Stimulated activated CD4-positive, alpha-beta T cell treated with anti-CD3 and anti-CD28 coated beads, TNF-alpha, amount 100 ng/mL, for 48 hours (primary cell): ENCODE measurements around the gene GRIK5.
A peak's percentile ranks its signal among the peaks of the same experiment; 100 is the strongest.

ENCODE experiments used
- DNase-seq, 3 donors: peaks; one replicate each; pipeline ENCODE4 v3.0.0-alpha.2; 2020; ENCODE audit warnings: low read depth in 3 of 3

GRIK5 gene

DNA sequence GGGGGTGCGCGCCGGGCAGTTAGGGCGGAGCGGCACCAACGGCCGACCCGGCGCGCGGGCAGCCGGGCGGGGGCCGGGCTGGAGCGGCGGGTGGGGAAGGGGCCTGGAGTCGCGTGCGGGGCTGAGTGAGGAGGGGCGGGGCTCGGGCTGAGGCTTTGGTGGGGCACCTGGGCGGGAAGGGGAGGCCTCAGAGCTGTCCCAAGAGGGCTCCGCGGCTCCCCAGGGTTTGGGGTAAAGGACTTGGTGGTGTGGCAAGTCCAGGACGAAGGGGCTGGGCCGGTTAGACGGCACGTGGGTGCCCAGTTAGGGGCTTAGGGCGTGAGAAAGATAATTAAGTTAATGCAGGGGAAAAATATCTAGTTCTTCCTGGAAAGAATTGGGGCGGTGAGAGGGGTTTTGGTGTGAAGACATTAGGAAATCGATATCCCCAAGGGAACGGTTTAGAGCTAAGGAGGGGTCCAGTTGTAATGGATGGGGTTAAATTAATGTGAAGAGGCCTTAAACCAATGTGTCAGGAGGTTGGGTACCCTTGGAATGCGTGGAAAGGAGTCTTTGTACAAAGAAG lies 6.5 kb upstream of the GRIK5 start:
- DNase-seq = peak in 1 of 3 donors; percentile 38

DNA sequence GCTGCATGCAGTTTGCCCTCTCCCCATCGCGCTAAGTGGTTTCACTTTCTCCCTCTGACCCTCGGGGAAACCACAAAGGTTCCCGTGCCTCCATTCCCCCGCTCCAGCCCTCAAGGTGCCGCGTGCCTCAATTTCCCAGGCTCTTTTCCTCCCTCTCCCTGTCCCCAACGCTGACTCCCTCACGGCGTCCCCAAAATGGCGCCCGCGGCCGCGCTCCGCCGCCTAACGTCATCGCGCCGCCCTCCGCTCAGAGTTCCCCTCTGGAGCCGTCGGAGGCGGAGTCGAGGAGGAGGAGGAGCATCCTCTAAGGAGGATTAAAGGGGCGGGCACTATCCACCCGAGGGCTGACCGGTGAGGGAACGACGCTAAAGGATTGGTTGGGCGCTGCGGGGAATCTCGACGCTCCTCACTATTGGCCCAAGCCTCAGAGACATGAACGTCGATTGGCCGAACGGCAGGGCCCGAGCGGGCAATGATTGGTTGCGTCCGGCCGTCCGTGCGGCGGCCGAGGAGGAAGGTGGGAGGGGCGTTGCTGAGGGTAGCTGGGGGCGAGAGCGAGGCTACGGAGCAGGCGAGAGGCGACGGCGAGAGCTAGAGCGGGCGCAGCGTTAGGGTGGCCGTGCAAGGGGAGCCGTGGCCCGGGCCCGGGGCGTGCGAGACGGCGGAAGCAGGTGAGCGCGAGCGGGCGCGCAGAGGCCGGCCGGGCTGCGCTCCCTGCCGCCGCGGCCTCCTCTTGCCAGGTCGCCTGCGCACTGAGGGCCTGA lies 5.8 kb upstream of the GRIK5 start, which contains the start of gene ZNF574:
Gene ZNF574 (plus strand): TSS at position 551 of the 764 bp plus-strand sequence. CDS start 2,441 bp downstream, outside the sequence.
- peak; percentile 96 to 98 (median 97) for DNase-seq

DNA sequence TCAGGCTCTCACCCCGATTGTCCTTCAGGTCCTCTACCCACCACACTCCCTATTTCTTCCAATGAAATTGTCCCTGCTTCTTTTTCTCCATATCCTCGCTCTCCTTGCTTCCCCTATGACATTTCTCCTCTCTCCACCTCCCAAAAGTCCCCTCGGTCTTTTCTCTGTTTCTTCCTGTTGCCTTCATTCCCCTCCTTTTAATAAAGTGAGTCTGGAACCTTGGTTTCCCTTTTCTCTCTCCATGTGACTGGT lies 5.3 kb upstream of the GRIK5 start:
- DNase-seq = no peak

DNA sequence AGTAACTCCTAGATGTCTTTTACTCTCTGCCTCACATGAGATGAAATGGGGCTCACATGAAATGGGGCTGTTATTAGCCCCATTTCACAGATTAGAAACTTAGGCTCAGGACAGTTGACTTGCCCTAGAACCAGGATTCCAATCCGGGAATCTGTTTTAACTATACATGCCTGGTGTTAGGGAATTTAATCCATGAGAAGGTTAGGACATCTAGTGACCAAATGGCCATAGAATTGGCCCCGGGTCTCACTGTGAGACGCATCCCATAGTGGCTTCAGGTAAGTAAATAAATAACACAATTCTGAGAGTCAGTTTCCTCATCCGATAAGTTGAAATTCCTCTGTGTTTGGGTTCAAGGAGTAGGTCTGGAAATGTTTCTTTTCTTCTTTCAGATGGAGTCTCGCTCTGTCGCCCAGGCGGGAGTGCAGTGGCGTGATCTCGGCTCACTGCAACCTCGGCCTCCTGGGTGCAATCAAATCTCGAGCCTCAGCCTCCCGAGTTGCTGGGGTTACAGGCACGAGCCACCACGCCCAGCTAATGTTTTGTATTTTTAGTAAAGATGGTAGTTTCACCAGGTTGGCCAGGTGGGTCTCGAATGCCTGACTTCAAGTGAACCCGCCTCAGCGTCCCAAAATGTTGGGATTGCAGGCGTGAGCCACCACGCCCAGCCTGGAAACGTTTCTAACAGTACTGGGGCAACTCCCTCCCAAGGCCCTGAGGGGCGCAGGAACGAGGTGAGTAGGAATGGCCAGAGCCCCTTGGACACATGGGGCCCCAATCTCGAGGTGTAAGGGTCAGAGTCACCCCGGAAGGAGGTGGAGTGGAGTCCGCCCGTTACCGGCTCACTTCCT lies 4.7 kb upstream of the GRIK5 start:
- DNase-seq = no peak

DNA sequence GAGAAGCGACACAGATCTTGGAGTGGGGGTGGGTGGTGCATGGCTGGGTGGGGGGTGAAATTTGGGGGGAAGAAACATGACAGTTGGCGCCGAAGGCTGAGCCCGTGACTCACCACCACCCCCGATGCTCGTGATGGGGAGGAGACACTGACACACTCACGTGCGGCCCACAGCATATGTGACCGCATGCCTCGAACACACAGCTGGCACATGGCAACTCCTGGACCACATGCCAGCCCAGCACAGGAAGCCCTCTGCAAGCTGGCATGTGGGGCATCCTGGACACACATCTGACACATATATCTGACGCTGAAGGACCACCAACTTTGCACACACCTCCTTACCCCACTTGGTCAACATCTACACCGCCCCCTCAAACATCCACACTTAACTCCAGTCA lies 1.2 kb upstream of the GRIK5 start:
- DNase-seq = no peak

DNA sequence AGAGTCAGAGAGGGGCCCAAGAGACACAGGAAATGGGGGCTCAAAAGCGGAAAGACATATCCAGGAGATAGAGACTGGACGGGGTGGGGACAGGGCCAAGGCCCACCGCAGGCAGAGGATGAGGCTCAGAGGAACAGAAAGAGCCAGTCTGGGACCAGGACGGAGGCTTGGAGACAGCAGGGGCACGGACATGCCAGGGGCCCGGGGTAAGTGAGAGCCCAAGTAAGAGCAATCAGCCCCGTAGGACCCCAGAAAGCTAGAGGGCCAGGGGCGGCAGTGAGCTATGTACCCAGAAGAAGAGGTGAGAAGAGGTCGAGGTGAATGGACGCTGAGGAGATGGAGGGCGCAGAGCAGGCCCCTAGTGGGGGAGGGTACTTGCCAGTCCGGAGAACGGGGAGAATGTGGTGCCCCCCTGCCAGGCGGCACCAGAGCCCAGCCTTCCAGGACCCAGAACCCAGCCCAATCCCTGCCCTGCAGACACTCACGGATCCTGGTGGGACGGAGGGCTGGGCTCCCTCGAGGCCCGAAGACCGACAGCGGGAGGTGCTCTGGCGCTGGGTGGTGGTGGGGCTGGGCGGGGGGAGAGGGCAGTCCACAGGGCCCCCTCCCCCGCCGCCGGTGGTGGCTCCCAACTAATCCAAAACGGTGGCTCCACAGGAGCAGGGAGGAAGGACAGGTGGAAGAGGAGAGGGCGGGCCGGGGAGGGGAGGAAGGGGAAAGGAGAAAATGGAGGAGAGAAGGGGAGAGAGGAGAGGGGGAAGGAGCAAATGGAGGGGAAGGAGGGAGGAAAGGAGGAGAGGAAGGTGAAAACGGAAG lies 1.0 kb downstream of the GRIK5 start:
- no peak for DNase-seq

DNA sequence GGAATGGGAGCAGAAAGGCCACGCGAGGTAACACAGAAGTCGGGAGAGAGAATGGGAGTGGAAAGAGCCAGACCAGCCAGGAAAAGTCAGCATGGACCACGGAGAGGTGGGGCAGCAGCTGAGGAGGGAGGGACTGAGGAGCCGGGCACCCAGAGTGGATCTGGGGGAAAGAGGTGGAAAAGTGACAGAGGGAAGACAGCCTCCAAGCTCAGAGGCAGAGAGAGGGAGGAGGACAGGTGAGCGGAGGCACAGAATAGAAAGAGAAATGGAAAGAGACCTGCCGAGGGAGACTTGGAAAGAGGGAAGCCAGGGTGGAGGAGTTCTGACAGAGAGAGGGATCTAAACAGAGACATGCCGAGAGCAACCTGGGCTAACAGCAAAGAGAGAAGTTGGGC lies 1.6 kb downstream of the GRIK5 start:
- DNase-seq = no peak

DNA sequence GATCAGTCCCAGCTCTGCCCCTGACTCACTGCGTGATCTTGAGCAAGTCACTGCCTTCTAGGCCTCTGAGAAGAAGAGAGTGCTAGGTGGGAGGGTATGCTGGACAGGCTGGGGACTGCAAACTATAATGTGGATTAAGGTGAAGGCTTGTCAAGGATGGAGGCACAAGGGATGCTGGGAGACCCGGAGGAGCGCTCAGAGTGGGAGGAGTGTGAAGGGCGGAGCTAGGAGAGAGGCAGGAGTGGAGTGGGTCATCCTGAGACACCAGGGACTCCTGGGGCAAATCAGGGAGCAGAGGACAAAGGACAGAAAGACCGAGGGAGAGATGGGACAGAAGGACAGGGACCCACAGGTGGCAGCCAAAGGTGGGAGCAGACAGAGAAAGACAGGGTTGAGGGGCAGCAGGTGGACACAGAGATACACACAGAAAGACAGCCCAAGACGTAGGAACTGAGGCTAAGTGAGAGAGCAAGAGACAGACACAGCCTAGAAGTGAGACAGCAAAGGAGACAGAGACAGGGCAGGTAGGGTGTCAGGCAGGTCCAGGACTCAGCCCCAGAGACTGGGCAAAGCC lies 2.6 kb downstream of the GRIK5 start:
- DNase-seq = no peak

DNA sequence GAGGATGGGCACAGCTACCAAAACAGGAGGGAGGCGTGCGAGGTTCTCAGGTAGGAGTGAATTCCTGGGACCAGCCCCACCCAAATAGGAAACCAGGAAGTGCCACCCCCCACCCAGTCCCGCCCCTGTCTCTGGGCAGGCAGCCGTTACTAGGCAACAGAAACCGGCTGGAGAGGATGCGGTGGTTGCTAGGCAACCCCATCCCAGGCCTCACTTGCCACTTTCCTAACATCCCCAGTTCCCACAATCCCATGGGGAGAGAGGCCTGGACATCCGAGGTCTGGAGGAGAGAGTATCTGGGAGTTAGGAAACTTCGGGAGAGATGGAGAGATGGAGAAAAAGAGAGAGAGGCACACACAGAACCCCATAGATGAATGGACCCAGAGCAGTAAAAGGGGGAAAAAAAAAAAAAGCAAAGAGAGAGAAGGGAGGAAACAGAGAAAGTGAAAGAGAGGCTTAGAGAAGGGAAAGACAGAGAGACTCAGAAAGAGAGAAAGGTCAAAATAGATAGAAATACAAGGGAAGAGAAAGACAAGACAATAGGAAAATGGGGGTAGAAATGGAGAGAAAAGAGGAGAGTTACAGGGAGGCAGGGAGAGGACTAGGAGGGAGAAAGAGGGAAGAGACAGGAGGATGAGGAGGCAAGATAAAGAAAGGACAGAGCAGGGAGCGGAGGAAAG lies 3.8 kb downstream of the GRIK5 start:
- no peak for DNase-seq

DNA sequence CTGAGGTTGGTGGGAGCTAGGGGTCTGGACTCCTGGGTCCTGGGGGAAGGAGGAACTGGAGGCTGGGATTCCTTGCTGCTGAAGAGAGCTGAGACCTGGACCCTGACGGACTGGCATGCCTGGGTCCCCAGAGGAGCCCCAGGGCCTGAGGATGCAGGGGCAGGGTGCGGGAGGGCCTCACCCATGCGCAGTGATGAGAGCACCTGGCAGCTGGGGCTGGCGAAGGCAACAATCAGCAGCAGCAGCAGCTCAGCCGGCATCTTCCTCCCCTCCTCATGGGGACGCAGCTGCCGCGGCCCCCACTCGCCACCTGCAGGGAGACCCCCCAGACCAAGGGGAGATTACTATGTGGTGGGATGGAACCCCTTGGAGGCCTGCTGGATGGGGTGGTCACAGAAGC lies 4.5 kb downstream of the GRIK5 start:
- no peak for DNase-seq

DNA sequence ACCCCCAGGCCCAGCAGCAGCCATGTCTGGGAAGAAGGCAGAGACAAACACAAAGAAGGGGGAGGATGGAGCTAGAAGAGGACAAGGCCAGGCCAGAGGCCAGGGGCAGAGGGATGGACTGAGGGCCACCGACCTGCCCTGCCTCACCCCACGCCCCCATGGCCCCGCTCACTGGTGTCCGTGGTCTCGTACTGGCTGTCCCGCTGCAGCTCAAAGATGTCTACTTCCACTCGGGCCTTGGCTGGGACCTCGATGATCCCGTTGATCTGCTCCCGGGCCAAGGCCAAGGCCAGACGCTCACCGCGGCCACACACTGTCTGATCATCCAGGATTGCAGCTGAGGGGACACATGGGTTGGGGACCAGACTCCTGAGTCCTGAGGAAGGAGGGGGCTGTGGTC lies 5.0 kb downstream of the GRIK5 start:
- no peak for DNase-seq

DNA sequence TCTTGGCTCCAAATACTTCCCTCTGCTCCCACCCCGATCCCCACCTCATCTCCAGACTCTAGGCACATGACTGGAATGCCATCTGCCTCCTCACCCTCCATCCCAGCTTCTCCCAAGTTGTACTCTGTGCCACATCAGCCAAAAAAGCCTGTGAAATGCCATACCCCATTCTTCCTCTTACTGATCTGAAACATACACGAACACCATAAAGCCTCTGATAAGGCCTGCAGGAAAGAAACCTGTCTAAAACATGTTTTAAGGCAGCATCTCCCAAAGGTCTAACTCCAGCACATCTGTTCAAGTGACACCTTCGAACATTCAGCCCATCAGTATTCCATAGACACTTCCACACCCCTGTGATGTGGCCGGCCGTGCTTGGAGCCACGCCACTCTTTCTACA lies 5.6 kb downstream of the GRIK5 start:
- no peak for DNase-seq

DNA sequence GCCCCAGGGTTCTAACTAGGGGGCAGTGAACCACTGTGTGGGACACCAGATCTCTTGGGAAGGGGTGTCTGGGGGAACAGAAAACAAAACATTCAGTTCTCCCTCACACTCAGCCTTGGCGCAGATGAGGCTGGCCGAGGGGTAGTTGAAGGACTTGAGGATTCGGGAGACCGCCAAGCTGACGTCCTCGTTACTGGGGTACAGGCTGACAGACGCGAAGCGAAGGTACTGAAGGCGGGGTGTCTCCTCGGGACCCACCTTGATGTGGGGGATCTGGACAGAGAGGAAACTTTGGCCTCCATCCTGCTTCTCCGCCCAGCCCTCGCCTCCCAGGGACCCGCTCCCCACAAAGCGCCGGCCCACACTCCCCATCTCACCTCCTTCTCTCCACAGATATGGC lies 7.6 kb downstream of the GRIK5 start:
- DNase-seq = no peak

DNA sequence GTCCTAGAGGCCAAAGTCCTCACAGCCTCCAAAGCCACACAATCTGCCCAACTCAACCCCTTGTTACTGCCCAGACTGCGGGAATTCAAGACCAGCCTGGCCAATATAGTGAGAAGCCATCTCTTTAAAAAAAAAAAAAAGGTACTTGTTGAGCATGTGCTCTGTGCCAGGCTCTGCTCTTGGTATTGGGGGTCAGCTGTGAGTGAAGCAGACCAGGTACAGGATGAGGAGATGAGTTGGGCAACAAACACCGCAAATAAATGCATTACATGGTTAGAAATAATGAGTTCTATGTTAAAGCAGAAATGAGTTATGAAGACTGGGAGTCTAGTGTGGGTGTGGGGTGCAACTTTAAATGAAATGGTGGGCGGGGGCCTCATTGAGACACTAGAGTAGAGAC lies 9.9 kb downstream of the GRIK5 start:
- no peak for DNase-seq

DNA sequence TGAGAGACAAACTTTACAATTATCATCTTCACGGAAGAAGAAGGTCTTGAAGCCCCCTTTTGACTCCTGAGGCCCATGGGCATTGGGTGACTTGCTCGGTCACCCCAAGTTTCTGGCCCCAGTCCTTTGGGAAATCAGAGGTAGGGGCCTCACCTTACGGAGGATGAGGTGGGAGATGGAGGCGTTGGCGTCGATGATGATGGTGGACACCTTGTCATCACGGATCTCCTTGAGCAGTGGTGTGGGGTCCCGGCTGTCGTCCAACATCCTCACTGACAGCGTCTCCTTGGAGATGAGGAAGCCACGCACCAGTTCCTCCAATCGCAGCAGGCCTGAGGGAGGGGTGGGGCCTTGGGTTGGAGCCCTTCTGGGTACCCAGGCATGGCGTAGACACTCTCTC lies 10.8 kb downstream of the GRIK5 start:
- DNase-seq = no peak

DNA sequence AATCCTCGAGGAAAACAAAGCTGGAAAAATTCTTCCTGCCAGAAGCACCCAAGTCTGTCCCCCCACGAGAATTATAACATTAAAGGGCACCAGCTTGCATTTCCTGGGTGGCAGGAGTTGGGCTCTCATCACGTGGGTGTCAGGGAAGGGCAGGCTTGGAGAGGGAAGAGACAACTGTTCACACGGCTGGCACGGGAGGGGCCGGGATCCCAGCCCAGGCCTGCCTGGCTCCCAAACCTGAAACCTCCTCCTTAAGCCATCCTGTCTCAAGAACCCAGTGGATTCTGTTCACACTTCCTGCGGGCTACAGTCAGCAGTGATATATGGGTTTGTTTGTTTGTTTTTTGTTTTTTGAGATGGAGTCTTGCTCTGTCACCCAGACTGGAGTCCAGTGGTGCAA lies 12.2 kb downstream of the GRIK5 start:
- no peak for DNase-seq

DNA sequence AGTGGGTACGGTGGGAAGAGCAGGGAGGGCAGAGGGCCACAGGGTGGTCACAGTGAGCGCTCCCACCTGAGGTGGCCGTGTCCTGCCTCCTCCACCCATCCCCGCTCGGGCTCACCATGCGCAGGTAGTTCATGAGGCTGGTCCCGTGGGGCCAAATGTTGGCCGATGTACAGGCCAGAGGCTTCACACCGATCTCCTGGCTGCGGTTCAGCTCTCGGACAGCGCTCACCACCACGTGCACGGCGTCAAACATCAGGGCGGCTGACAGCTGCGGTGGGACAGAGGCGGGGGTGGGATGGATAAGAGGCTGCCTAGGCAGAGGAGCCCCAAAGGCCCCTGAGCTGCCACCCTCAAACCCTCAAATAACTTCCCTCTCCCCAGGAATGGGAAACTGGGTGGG lies 15.8 kb downstream of the GRIK5 start:
- DNase-seq = no peak

DNA sequence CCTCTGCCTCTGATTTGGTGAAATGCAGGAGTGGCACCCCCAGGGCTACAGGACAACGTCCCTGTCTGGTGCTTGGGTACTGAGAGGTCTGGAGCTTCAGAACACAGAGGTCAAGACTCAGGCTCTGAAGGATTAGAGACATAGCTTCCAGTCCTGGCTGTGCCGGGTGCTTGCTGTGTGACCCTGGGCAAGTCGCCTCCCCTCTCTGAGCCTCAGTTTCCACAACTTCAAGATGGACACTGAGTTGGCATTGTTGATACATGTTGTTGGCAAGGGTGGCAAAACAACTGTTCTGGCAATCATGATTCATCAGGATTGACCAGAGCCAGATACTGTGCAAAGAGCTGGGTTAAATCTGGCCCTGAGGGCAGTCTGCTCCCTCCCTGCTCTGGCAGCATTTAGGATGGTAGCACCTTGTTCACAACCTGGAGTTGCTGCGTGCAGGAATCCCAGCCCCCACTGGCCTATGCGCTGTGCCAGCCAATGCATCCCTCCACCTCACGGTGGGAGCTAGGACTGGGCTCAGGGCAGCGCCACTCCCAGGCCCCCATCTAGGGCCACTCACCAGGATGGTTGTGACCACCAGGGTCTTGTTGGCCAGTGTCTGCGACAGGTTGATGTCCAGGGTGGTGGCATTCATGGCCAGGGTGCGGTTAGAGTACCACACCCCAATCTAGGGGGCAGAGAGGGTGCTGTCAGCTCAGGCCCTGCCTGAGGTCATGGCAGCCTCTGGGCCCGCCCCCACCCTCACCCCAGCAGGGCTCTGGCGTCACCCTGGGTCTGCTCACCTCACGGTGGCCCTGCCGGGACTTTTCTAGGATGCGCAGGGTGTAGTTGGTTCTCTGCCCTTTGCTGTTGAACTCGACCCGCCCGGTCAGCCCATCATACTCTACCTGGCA lies 16.7 kb downstream of the GRIK5 start:
- no peak for DNase-seq

DNA sequence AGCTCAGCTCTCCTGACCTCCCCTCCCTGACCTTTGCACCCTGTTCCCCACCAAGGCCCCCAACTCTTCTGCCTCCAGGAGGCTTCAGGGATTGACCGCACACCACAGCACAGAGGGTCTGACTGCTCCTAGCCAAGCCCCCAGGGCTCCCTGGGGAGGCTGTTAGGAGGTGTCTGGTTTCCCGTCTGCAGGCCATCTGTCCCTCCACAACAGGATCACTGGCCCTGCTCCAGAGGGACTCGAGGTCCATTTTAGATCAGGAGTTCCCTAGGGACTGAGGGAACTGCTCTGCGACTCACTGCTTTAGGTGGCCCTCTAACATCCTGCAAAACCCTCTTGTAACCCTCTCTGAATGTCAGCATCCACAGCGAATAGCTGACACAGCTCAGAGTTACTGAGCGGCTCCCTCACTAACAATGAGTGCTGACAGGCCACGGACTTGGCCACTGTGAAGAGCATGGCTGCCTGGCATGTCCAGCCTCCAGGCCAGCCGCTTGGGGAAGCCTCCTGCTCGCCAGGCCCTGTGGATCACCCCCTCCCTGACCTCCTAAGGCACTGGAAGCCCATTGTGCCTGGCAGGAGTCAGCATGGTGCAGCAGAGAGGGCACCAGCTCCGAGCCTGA lies 17.7 kb downstream of the GRIK5 start:
- DNase-seq = no peak
